Medulla oblongata (tissue), 1 donor: ENCODE results near the gene DNAJC5G.
"Not testable (repeated sequence)": the region's sequence is repeated elsewhere in the genome, so short reads cannot be mapped to it uniquely, and the experiment has no call there.

Source experiments
- DNase-seq: peaks from one replicate; pipeline ENCODE4 v3.0.0-alpha.2; 2015; ENCODE audit errors: extremely low spot score

Gene DNAJC5G

DNA sequence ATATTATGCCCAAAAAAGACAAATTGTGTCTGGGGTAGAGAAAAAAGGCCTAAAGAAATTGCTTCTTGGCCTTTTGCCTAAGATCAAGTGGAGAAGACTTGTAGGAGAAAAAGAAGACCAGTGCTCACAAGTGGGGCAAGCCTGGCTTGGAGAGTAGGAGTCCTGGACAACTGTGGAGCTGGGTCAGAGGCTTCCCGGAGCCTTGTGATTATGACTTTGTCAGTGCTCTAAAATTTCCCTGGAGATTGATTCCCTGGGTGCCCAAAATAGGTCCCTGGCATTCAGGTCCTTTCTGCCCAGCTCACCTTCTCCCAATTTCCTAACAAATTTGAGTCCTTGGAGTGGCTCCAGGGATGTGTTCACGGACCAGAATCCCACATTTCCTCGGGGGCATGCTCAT is 6.2 kb downstream of the DNAJC5G start:
- no peak for DNase-seq

DNA sequence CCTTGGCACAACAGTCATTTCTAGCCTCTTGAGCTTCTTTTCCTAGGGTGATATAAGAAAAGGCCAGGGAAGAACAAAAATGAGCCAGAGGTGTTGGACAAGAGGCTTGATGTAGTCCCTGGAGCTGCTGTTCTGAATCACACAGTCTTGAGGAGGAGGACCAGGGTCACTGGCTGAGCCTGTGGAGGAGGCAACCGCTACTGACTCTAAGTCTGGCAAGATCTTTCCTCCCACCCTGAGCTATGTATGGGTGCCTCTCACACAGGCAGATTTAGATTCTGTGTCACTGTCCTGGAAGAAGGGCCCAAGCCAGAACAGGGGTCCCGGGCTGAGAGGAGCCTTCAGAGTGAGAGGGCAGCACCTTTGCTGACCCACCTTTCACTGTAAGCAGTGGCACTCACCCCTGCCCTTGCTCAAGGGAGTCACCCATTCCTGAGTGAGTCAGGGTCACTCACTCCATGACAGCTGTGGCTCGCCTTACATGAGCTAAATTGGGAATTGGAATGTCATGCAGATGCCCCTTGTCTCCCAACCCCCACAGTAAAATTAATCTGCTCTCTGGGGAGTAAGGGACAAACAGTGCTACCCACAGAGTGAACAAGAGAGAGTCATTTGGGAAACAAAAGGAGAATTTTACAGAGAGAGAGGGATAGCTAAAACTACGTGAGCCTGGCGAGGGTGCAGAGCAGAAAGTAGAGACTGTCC is 6.8 kb downstream of the DNAJC5G start, which contains the start of gene TRIM54:
Gene TRIM54 (plus strand): TSS at position 575 of the 705 bp plus-strand sequence. CDS start 303 bp downstream, outside the sequence.
- no peak for DNase-seq

- DNase-seq, result no peak
Measured at GRCh38 chr2:27282892-27283291, 7.7 kb downstream of the DNAJC5G start.

DNA sequence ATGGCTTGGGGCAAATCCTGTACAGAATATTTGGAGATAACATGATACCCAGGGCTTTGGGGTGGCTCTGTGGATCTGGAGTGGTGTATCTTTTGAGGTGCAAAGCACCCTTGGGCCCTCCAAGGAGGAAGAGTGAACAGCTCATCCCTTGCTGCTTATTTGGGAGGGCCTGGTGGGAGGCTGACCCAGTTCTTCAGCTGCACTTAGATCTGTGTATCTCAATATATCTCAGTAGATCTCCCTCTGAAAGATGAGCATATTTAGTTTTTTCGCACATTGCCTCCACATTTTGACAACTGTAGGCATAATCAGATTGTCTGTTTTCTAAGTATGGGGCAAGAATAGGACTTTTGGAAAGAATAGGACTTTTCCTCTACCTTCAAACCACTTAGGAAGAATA is 9.8 kb downstream of the DNAJC5G start:
- DNase-seq, result no peak

DNA sequence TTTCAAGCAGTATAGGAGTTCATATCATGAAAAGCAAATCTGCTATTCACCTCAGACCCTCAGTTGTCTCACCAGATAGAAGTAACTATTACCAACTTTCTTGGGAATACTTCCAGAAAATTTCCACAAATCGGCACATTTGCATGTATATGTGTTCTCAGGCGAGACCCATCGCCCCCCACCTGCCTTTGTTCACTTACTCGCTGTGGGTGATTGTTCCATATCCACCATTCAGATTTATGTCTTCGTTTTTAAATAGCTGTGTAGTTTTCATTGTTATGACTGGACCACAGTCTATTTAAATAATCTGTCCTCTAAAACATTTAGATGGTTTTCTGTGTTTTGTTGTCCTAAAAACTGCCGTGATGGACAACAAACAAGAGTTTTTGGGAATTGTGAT is 10.2 kb downstream of the DNAJC5G start:
- DNase-seq, result no peak

DNA sequence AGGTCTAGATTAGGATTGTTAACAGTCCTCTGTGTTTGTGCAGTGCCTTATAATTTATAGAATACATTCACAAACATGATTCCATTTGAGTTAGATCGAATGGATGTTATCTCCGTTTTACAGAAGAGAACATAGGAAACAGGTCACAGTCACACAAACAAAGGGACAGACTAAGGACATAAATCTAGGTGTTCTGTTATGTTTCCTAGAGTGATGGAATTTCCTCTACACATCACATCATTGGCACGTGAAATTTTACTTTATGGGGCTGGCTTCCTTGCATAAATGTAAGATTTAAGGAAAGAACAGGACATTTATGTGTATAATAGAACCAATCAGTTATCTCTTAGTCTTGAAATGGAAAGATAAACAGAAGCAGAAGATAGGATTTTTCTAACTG is 13.4 kb downstream of the DNAJC5G start:
- no peak for DNase-seq

DNA sequence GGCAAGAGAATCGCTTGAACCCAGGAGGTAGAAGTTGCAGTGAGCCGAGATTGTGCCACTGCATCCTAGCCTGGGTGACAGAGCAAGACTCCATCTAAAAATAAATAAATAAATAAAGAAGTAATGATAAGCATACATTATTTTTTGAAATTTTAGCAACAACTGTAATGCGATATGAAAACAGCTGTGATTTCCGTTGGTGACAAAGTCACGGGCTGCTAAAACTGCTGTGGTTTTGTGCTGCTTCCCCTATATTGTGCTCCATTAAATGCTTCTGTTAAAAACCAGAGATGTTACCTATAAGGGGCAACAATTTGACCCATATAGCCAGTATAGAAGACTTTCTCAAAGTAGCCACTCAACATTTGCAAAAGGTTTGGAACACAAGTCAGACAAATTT is 15.3 kb downstream of the DNAJC5G start:
- no peak for DNase-seq

GRCh38 chr2:27291865-27292264 is 16.6 kb downstream of the DNAJC5G start:
- DNase-seq, result no peak

GRCh38 chr2:27294928-27295327 is 19.7 kb downstream of the DNAJC5G start:
- DNase-seq, result no peak

DNA sequence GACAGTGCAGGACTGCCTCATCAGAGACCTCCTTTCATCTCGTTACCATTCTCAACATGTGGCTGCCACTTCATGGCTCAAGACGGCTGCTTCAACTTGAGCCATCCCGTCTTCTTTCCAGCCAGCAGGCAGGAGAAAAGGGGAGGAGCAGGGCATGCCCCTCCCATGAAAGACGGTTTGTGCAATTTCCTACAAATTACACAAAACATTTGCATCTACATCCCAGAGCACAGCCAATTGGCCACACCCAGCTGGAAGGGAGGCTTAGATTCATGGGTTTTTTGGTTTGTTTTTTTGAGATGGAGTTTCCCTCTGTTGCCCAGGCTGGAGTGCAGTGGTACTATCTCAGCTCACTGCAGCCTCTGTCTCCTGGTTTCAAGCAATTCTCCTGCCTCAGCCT is 21.2 kb downstream of the DNAJC5G start:
- no peak for DNase-seq

GRCh38 chr2:27297195-27297594 is 22.0 kb downstream of the DNAJC5G start:
- no peak for DNase-seq

- DNase-seq, result no peak
Measured at GRCh38 chr2:27298391-27299080, 23.3 kb downstream of the DNAJC5G start.

DNA sequence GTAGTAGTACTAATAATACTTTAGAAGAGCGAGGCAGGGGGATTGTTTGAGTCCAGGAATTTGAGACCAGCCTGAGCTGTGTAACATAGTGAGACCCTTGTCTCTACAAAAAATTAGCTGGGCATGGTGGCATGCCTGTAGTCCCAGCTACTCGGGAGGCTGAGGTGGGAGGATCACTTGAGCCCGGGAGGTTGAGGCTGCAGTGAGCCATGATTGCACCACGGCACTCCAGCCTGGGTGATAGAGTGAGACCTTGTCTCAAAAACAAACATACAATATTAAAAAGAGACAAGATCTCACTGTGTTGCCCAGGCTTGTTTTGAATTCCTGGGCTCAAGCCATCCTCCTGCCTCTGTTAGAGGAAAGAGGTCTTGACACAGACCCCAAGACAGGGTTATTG is 25.4 kb downstream of the DNAJC5G start:
- not testable (repeated sequence) for DNase-seq

DNA sequence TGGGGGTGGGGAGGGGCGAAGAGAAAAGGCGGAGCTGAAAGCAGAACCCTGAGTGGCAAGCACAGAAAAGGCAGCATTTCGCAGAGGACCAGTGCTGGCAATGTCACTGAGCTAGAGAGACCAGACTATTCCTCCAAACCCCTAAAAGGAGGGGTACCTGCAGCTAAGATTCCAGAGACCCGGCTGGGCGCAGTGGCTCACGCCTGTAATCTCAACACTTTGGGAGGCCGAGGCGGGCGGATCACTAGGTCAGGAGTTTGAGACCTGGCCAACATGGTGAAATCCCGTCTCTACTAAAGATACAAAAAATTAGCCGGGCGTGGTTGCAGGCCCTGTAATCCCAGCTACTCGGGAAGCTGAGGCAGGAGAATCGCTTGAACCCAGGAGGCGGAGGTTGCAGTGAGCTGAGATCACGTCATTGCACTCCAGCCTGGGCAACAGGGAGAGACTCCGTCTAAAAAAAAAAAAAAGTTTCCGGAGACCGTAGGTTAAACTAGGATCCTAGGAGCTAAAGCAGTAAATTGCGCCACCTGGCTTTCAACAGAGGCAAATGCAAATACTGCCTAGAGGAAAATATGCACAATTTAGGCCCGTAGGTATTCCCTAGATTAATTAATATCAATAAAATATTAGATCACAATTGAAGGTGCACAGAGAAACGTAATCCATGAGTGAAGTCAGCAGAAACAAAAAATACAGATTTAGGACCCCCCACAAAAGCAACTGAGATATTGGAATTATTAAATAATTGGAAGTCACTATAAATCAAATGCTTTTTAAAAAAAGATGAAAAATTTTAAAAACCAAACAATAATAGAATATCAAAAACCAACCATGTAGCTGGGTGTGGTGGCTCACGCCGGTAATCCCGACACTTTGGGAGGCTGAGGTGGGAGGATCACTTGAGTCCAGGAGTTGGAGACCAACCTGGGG is 28.1 kb downstream of the DNAJC5G start:
- peak; percentile 60 for DNase-seq

DNA sequence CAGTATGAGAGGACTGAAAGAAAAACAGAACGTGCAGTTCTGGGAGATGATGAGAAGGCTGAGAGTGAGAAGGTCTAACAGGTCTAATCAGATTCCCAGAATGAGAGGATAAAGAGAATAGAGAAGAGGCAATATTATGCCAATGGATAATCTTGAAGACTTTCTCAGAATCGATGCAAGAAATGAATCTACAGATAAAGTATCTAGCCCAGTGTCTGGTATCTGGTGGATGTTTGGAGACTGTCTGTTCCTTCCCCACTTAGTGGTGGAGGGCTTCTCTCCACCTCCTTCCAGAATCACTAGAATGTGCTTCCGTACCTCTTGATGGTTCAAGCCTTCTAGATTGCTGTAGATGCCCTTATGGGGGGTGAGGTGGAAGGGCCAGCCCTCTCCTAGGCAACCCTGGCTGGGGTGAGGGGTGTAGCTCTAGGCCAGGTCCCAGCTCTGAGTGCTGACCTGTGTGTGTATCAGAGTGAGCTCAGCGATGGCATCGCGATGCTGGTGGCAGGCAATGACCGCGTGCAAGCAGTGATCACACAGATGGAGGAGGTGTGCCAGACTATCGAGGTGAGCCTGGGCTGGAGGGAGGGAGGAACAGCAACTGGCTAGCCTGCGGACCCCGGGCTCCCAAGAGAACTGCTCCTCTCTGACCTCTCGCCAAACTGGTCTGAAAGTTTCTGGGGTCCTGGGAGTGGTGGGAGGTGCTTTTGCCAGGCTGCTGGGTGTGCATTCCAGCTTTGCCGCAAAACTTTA is 29.4 kb downstream of the DNAJC5G start:
- no peak for DNase-seq

GRCh38 chr2:27305516-27305915 is 30.3 kb downstream of the DNAJC5G start:
- no peak for DNase-seq

DNA sequence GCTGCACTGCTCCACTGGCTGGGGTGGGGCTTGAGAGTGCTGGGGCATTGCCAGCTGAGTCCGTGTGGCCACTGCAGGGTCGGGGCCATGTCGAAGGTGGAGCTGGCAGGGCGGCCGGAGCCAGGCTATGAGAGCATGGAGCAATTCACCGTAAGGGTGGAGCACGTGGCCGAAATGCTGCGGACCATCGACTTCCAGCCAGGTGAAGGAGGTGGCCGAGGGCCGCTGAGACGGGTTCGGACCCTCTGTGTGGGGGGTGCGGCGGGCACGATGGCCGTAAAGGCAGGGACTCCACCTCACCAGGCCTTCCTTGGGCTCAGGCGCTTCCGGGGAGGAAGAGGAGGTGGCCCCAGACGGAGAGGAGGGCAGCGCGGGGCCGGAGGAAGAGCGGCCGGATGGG is 30.9 kb downstream of the DNAJC5G start:
- DNase-seq, result no peak

DNA sequence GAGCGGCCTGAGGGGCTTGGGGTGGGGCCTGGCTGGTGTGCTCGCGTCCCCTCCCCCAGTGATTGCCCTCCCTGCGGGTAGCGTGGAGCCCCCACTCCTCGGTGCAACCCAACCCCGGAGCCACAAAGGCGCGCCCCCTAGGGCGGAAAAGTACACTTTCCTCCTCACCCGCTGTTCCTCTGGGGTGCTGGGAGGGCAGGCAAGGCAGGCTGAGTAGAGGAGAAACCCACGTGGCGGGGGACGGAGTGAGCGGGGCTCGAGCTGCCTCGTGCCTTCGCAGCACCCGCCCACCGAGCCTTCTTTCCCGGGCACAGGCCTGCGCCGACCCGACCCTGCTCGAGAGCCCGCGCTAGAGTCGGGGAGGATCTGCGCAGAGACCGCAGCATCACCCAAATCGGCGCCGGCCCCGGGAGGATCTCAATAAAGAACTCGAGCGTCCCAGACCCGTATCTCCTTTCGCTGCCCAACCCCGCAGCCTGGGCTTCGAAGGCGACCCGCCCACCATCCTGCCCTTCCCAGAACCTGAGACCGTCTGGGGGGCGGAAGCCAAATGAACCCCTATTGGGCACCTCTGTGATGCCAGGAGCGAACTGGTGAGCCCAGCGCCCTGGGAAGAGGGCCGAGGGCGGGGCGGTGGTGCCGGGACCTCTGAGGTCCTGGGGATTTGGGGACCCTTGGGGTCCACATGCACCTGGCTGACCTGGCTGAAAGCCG is 31.5 kb downstream of the DNAJC5G start:
- no peak for DNase-seq

DNA sequence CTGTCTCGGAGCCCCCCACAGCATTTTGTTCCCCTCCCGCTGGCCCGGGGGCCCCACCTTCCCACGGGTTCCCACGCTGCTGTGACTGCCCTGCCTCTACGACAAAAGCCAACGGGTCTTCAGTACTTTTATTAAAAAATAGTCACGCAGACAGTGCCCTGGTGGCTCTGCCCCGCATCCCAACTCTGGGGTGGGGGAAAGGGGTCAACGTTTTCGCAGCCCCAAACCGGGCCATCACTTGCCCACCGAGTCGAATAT is 32.0 kb downstream of the DNAJC5G start:
- DNase-seq, result no peak

- DNase-seq, result no peak
Measured at GRCh38 chr2:27307545-27308358, 32.5 kb downstream of the DNAJC5G start.
